Activated CD8-positive, alpha-beta T cell treated with anti-CD3 and anti-CD28 coated beads, Interleukin-2, amount 10 ng/mL, durations not matched to agents 7 days and 5 days (primary cell): ENCODE measurements around the gene EXOSC10. TPM values are rescaled to one million over a fixed set of nuclear protein-coding genes. Genes with fewer than 3 reads are reported as not detected.

Experiments
- ATAC-seq: fragments of 150-1000 bp; cut with Tn5 transposase; one replicate; pipeline ENCODE4 v1.10.0; 2021; ENCODE audit warnings: moderate library complexity
- CTCF ChIA-PET: fragments of 350-600 bp; sonication (Branson Sonifier 250); formaldehyde crosslinking; loops from one replicate; lab custom pipeline; 2021; ENCODE audit warnings: antibody characterized with exemption; lab: Charles Lee
- POLR2A ChIA-PET: fragments of 350-600 bp; sonication (Branson Sonifier 250); formaldehyde crosslinking; loops from one replicate; lab custom pipeline; 2021; ENCODE audit warnings: antibody characterized with exemption; lab: Charles Lee
- DNase-seq: peaks from one replicate; pipeline ENCODE4 v3.0.0-alpha.2; 2020
- H3K27ac Mint-ChIP-seq: one replicate; pipeline ENCODE4 v1.8.0; 2021; ENCODE audit warnings: mild to moderate bottlenecking, mixed read lengths
- H3K27me3 Mint-ChIP-seq: one replicate; pipeline ENCODE4 v1.8.0; 2021; ENCODE audit warnings: low read depth, mixed read lengths
- H3K36me3 Mint-ChIP-seq: one replicate; pipeline ENCODE4 v1.8.0; 2021; ENCODE audit warnings: low read depth, mixed read lengths
- H3K4me1 Mint-ChIP-seq: one replicate; pipeline ENCODE4 v1.8.0; 2021; ENCODE audit warnings: low read depth, mixed read lengths
- H3K4me3 Mint-ChIP-seq: one replicate; pipeline ENCODE4 v1.8.0; 2021; ENCODE audit warnings: mild to moderate bottlenecking, mixed read lengths
- H3K9me3 Mint-ChIP-seq: one replicate; pipeline ENCODE4 v1.8.0; 2022; ENCODE audit warnings: mixed read lengths; ENCODE audit not compliant: insufficient read depth
- total RNA-seq, 2 experiments: library from RNA; stranded (reverse); gene quantifications; one replicate each; pipeline ENCODE4 v1.2.3, GENCODE V29; 2021

The EXOSC10 gene
- total RNA-seq, 2 experiments from 2014 or later, result 86.1 to 89.8 TPM

- Mint-ChIP-seq H3K27me3 (no peaks in the 10 kb centered on the region), H3K4me3 (no peak overlapping the region), H3K36me3 (peaks cover 50% of the 10 kb centered on the region), H3K9me3 (no peaks in the 10 kb centered on the region), H3K4me1 (no peaks in the 10 kb centered on the region), H3K27ac (no peak overlapping the region)
- ChIA-PET CTCF (interaction anchor here (1.2 to 2.2 kb wide), 2 partner anchors 20 to 95 kb away, joined by 3 to 8 read pairs; no protein-coding TSS in a partner anchor), POLR2A (no interaction called here)
- ATAC-seq (no peak), DNase-seq (no peak)
Observed at GRCh38 chr1:11132563-11133293, 33.1 kb upstream of the EXOSC10 start.

- CTCF ChIA-PET, result interaction anchor here (1.2 to 2.2 kb wide), 2 partner anchors 21 to 94 kb away, joined by 3 to 8 read pairs; no protein-coding TSS in a partner anchor
- H3K4me1 Mint-ChIP-seq, result no peaks in the 10 kb centered on the region
- DNase-seq (no peak), ATAC-seq (no peak)
- H3K36me3 Mint-ChIP-seq, result peaks cover 55% of the 10 kb centered on the region
- no peak overlapping the region for H3K4me3 Mint-ChIP-seq
- H3K9me3 Mint-ChIP-seq, result no peaks in the 10 kb centered on the region
- POLR2A ChIA-PET, result no interaction called here
- no peak overlapping the region for H3K27ac Mint-ChIP-seq
- no peaks in the 10 kb centered on the region for H3K27me3 Mint-ChIP-seq
Observed at GRCh38 chr1:11131816-11132215, 32.1 kb upstream of the EXOSC10 start.

- H3K9me3 Mint-ChIP-seq, result no peaks in the 10 kb centered on the region
- no peak overlapping the region for H3K4me3 Mint-ChIP-seq
- ChIA-PET CTCF (no interaction called here), POLR2A (interaction anchor here (0.5 kb wide), 1 partner anchor 76 kb away, joined by 3 read pairs; no protein-coding TSS in a partner anchor)
- peaks cover 64% of the 10 kb centered on the region for H3K36me3 Mint-ChIP-seq
- no peak for DNase-seq
- no peak for ATAC-seq
- H3K27me3 Mint-ChIP-seq, result no peaks in the 10 kb centered on the region
- no peak overlapping the region for H3K27ac Mint-ChIP-seq
- H3K4me1 Mint-ChIP-seq, result no peaks in the 10 kb centered on the region
Observed at GRCh38 chr1:11130406-11130805, 30.7 kb upstream of the EXOSC10 start.

GRCh38 chr1:11129649-11130390 lies 30.2 kb upstream of the EXOSC10 start:
- H3K4me1 Mint-ChIP-seq, result no peaks in the 10 kb centered on the region
- ATAC-seq, result no peak
- no peaks in the 10 kb centered on the region for H3K9me3 Mint-ChIP-seq
- DNase-seq, result no peak
- no peaks in the 10 kb centered on the region for H3K27me3 Mint-ChIP-seq
- ChIA-PET CTCF (no interaction called here), POLR2A (no interaction called here)
- no peak overlapping the region for H3K4me3 Mint-ChIP-seq
- H3K27ac Mint-ChIP-seq, result peak overlapping the region; percentile 54
- peaks cover 65% of the 10 kb centered on the region for H3K36me3 Mint-ChIP-seq

- H3K27me3 Mint-ChIP-seq, result no peaks in the 10 kb centered on the region
- no peaks in the 10 kb centered on the region for H3K4me1 Mint-ChIP-seq
- DNase-seq (no peak), ATAC-seq (no peak)
- H3K27ac Mint-ChIP-seq, result no peak overlapping the region
- no peaks in the 10 kb centered on the region for H3K9me3 Mint-ChIP-seq
- ChIA-PET CTCF (interaction anchor here (3.2 kb wide), 1 partner anchor 89 kb away, joined by 11 read pairs; no protein-coding TSS in a partner anchor), POLR2A (interaction anchor here (1.1 kb wide), 1 partner anchor 27 kb away, joined by 3 read pairs; the partner anchor contains the start of gene EXOSC10)
- H3K36me3 Mint-ChIP-seq, result peaks cover 56% of the 10 kb centered on the region
- no peak overlapping the region for H3K4me3 Mint-ChIP-seq
Observed at GRCh38 chr1:11126569-11126968, 26.9 kb upstream of the EXOSC10 start.

- Mint-ChIP-seq H3K9me3 (no peaks in the 10 kb centered on the region), H3K27ac (no peak overlapping the region), H3K4me3 (no peak overlapping the region), H3K27me3 (no peaks in the 10 kb centered on the region), H3K36me3 (peaks cover 56% of the 10 kb centered on the region), H3K4me1 (no peaks in the 10 kb centered on the region)
- ChIA-PET POLR2A (no interaction called here), CTCF (interaction anchor here (3.2 kb wide), 1 partner anchor 88 kb away, joined by 11 read pairs; no protein-coding TSS in a partner anchor)
- no peak for ATAC-seq
- no peak for DNase-seq
Observed at GRCh38 chr1:11125931-11126330, 26.3 kb upstream of the EXOSC10 start.

GRCh38 chr1:11124965-11125364 lies 25.3 kb upstream of the EXOSC10 start:
- ATAC-seq (no peak), DNase-seq (no peak)
- Mint-ChIP-seq H3K27me3 (no peaks in the 10 kb centered on the region), H3K27ac (no peak overlapping the region), H3K9me3 (no peaks in the 10 kb centered on the region), H3K4me3 (no peak overlapping the region), H3K4me1 (no peaks in the 10 kb centered on the region), H3K36me3 (peaks cover 50% of the 10 kb centered on the region)
- ChIA-PET CTCF (interaction anchor here (3.2 kb wide), 1 partner anchor 87 kb away, joined by 11 read pairs; no protein-coding TSS in a partner anchor), POLR2A (no interaction called here)

- Mint-ChIP-seq H3K4me1 (no peaks in the 10 kb centered on the region), H3K27me3 (no peaks in the 10 kb centered on the region), H3K36me3 (peaks cover 41% of the 10 kb centered on the region), H3K4me3 (no peak overlapping the region), H3K27ac (no peak overlapping the region), H3K9me3 (no peaks in the 10 kb centered on the region)
- no peak for DNase-seq
- ATAC-seq, result no peak
- ChIA-PET POLR2A (no interaction called here), CTCF (interaction anchor here (2.6 kb wide), 1 partner anchor 79 kb away, joined by 9 read pairs; no protein-coding TSS in a partner anchor)
Observed at GRCh38 chr1:11116318-11116717, 16.6 kb upstream of the EXOSC10 start.

GRCh38 chr1:11114966-11115365 lies 15.3 kb upstream of the EXOSC10 start:
- H3K4me3 Mint-ChIP-seq, result no peak overlapping the region
- ChIA-PET POLR2A (no interaction called here), CTCF (no interaction called here)
- H3K9me3 Mint-ChIP-seq, result no peaks in the 10 kb centered on the region
- no peak overlapping the region for H3K27ac Mint-ChIP-seq
- DNase-seq (no peak), ATAC-seq (no peak)
- peaks cover 39% of the 10 kb centered on the region for H3K36me3 Mint-ChIP-seq
- no peaks in the 10 kb centered on the region for H3K4me1 Mint-ChIP-seq
- H3K27me3 Mint-ChIP-seq, result no peaks in the 10 kb centered on the region

GRCh38 chr1:11109047-11109760 lies 9.5 kb upstream of the EXOSC10 start:
- Mint-ChIP-seq H3K36me3 (peaks cover 45% of the 10 kb centered on the region), H3K4me1 (no peaks in the 10 kb centered on the region), H3K27me3 (no peaks in the 10 kb centered on the region), H3K9me3 (no peaks in the 10 kb centered on the region), H3K27ac (no peak overlapping the region), H3K4me3 (no peak overlapping the region)
- DNase-seq (no peak), ATAC-seq (no peak)
- ChIA-PET CTCF (interaction anchor here (6.8 kb wide), 1 partner anchor 72 kb away, joined by 29 read pairs; no protein-coding TSS in a partner anchor), POLR2A (no interaction called here)

- H3K27ac Mint-ChIP-seq, result no peak overlapping the region
- no peak overlapping the region for H3K4me3 Mint-ChIP-seq
- ChIA-PET POLR2A (interaction anchor here (0.6 to 1.2 kb wide), 4 partner anchors 8 to 615 kb away, joined by 3 to 5 read pairs (median 4); partner anchors contain the start of gene EXOSC10), CTCF (interaction anchor here (1.9 to 6.8 kb wide), 2 partner anchors 9 to 70 kb away, joined by 8 to 29 read pairs; partner anchors contain the start of gene EXOSC10)
- H3K36me3 Mint-ChIP-seq, result peaks cover 32% of the 10 kb centered on the region
- no peaks in the 10 kb centered on the region for H3K4me1 Mint-ChIP-seq
- no peaks in the 10 kb centered on the region for H3K9me3 Mint-ChIP-seq
- ATAC-seq, result no peak
- H3K27me3 Mint-ChIP-seq, result no peaks in the 10 kb centered on the region
- no peak for DNase-seq
Observed at GRCh38 chr1:11107599-11107998, 7.9 kb upstream of the EXOSC10 start.
